ENCODE results near the gene KRTAP5-5. TPM values are rescaled to one million over a fixed set of nuclear protein-coding genes. Genes with fewer than 3 reads are reported as not detected.
"Not testable (repeated sequence)": the region's sequence is repeated elsewhere in the genome, so short reads cannot be mapped to it uniquely, and the experiment has no call there.

The KRTAP5-5 gene
- total RNA-seq, 1 experiment from 2014 or later, result not detected

DNA sequence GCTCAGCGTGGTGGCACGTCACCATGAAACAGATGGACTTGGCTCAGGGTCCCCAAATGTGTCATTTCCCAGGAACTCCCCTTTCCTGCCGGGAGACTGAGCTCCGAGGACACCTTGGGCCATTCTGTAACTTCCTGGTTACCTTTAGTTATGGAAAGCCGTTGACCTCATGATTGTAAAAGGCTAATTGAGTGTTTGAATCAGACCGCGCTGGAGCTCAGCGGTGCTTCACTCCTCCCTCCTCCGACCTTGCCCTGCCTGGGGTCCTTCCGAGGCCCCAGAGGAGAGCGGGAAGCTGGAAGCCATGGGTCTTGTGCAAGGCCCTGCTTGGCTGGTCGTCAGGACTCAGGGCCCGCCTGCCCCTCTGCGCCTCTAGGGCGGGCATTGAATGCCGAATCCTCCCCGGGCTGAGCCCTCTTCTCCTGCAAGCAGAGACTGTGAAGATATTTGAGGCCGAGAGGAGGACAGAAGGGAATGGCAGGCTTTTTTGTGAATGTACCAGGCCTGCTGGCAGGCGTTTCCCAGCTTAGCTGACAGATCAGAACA, 32.9 kb upstream of the KRTAP5-5 start:
- H3K27me3 ChIP-seq (ENCODE audit: control insufficient read depth, insufficient read depth, low read length), result peaks cover 29% of the 10 kb centered on the region
- H3K36me3 ChIP-seq (ENCODE audit: control insufficient read depth, insufficient read depth, low read length); H3K4me3 ChIP-seq (ENCODE audit: low read depth in 2 of 2, low read length in 2 of 2); BruUV-seq (replicated peaks); H3K27ac ChIP-seq (ENCODE audit: low read length); in situ Hi-C loops (cut with HindIII; ENCODE audit: low pct_unique_long_range_greater_than_20kb, low sequenced_read_pairs); POLR2A ChIA-PET; intact Hi-C loops (cut with micrococcal nuclease; ENCODE audit: unreplicated experiment); H3K4me1 ChIP-seq (ENCODE audit: control insufficient read depth, insufficient read depth, low read length); H3K9me3 ChIP-seq (ENCODE audit: control insufficient read depth, insufficient read depth, low read depth, low read length); DNase-seq (ENCODE audit: low read depth, low spot score); ATAC-seq: not testable (repeated sequence)
- CTCF ChIA-PET, result interaction anchor here (0.6 to 1.2 kb wide), 4 partner anchors 23 to 50 kb away, joined by 3 to 4 read pairs (median 4); partner anchors contain the start of gene KRTAP5-4

DNA sequence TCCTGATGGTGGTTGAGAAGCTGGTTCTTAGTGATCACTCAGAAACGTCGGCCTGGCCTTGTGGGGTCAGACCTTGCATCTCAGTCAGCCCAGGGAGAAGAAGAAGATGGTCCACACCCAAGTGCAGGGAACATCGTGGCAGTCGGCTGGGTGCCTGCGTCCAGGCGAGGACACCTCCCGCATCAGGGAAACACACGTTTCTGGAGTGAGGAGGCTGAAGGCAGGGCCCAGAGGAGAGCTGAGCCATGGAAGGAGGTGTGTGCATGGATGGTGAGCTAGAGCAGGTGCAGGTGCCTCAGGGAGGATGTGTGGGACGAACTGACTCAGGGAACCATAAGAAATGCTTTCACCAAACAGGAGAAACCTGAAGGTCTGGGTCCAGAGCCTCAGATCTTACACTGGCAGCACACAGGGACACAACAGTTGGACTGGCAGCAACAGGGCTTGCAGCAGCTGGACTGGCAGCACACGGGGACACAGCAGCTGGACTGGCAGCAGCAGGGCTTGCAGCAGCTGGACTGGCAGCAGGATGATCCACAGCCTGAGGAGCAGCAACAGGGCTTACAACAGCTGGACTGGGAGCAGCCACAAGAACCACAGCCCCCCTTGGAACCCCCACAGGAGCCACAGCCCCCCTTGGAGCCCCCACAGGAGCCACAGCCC, 32.1 kb upstream of the KRTAP5-5 start:
- POLR2A ChIA-PET, result no interaction called here
- TF ChIP-seq TCF7L2 (IDR thresholded peaks at IDR 0.05; ENCODE audit: low read depth, low read length), result no peak
- TF ChIP-seq, protein P1, sequence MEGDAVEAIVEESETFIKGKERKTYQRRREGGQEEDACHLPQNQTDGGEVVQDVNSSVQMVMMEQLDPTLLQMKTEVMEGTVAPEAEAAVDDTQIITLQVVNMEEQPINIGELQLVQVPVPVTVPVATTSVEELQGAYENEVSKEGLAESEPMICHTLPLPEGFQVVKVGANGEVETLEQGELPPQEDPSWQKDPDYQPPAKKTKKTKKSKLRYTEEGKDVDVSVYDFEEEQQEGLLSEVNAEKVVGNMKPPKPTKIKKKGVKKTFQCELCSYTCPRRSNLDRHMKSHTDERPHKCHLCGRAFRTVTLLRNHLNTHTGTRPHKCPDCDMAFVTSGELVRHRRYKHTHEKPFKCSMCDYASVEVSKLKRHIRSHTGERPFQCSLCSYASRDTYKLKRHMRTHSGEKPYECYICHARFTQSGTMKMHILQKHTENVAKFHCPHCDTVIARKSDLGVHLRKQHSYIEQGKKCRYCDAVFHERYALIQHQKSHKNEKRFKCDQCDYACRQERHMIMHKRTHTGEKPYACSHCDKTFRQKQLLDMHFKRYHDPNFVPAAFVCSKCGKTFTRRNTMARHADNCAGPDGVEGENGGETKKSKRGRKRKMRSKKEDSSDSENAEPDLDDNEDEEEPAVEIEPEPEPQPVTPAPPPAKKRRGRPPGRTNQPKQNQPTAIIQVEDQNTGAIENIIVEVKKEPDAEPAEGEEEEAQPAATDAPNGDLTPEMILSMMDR (IDR thresholded peaks at IDR 0.05), result no peak
- TF ChIP-seq, protein P2, sequence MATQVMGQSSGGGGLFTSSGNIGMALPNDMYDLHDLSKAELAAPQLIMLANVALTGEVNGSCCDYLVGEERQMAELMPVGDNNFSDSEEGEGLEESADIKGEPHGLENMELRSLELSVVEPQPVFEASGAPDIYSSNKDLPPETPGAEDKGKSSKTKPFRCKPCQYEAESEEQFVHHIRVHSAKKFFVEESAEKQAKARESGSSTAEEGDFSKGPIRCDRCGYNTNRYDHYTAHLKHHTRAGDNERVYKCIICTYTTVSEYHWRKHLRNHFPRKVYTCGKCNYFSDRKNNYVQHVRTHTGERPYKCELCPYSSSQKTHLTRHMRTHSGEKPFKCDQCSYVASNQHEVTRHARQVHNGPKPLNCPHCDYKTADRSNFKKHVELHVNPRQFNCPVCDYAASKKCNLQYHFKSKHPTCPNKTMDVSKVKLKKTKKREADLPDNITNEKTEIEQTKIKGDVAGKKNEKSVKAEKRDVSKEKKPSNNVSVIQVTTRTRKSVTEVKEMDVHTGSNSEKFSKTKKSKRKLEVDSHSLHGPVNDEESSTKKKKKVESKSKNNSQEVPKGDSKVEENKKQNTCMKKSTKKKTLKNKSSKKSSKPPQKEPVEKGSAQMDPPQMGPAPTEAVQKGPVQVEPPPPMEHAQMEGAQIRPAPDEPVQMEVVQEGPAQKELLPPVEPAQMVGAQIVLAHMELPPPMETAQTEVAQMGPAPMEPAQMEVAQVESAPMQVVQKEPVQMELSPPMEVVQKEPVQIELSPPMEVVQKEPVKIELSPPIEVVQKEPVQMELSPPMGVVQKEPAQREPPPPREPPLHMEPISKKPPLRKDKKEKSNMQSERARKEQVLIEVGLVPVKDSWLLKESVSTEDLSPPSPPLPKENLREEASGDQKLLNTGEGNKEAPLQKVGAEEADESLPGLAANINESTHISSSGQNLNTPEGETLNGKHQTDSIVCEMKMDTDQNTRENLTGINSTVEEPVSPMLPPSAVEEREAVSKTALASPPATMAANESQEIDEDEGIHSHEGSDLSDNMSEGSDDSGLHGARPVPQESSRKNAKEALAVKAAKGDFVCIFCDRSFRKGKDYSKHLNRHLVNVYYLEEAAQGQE (IDR thresholded peaks at IDR 0.05; ENCODE audit: insufficient read depth in 1 of 2, low read depth in 2 of 2, low read length in 1 of 2), result no peak
- TF ChIP-seq SIN3A (IDR thresholded peaks at IDR 0.05; ENCODE audit: borderline replicate concordance, insufficient read depth, low read depth, low read length), result no peak
- no peak for TF ChIP-seq POLR2AphosphoS5 (IDR thresholded peaks at IDR 0.05; ENCODE audit: low read depth, low read length)
- DNase-seq (ENCODE audit: low read depth, low spot score), result no peak

DNA sequence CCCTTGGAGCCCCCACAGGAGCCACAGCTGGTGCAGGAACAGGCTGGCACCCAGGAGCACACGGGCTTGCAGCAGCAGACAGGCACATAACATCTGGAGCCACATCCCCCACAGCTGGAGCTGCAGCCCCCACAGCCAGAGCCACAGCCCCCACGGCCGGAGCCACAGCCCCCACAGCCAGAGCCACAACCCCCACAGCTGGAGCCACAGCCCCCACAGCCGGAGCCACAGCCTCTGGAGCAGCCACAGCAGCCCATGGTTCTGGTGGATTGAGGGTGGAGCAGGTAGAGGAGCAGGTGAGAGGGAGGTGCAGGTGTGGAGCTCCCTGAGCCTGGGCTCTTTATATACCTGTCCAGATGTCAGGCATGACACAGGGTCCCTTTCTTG, 31.6 kb upstream of the KRTAP5-5 start, which contains the start of gene KRTAP5-2:
TSS of gene KRTAP5-2 (minus strand) at position 301 of the 387 bp plus-strand sequence. CDS start at position 257, 44 bp downstream.
- no peak within 1 kb of the TSS for H3K27ac ChIP-seq (ENCODE audit: low read length)
- no peak within 1 kb of the TSS for H3K4me3 ChIP-seq (ENCODE audit: low read depth in 2 of 2, low read length in 2 of 2)
- ChIA-PET CTCF (interaction anchor here (0.7 kb wide), 1 partner anchor 503 kb away, joined by 3 read pairs; no protein-coding TSS in a partner anchor), POLR2A (no interaction called here)
- BruUV-seq (replicated peaks), result no TSS peak
- peaks cover 30% of the 10 kb centered on the region for H3K27me3 ChIP-seq (ENCODE audit: control insufficient read depth, insufficient read depth, low read length)
- no peaks in the 10 kb centered on the region for H3K4me1 ChIP-seq (ENCODE audit: control insufficient read depth, insufficient read depth, low read length)
- intact Hi-C loops (cut with micrococcal nuclease; ENCODE audit: unreplicated experiment) (no loop called here), in situ Hi-C loops (cut with HindIII; ENCODE audit: low pct_unique_long_range_greater_than_20kb, low sequenced_read_pairs) (no loop called here)
- TF ChIP-seq TCF7L2 (IDR thresholded peaks at IDR 0.05; ENCODE audit: low read depth, low read length), result no peak
- TF ChIP-seq SIN3A (IDR thresholded peaks at IDR 0.05; ENCODE audit: borderline replicate concordance, insufficient read depth, low read depth, low read length), result no peak
- no peak for TF ChIP-seq POLR2AphosphoS5 (IDR thresholded peaks at IDR 0.05; ENCODE audit: low read depth, low read length)
- H3K9me3 ChIP-seq (ENCODE audit: control insufficient read depth, insufficient read depth, low read depth, low read length), result no peaks in the 10 kb centered on the region
- DNase-seq (ENCODE audit: low read depth, low spot score) (no peak), ATAC-seq (no peak)
- H3K36me3 ChIP-seq (ENCODE audit: control insufficient read depth, insufficient read depth, low read length), result no peaks in the 10 kb centered on the region

More for the DNA sequence above, 32.1 kb upstream of the KRTAP5-5 start:
- in situ Hi-C loops (cut with HindIII; ENCODE audit: low pct_unique_long_range_greater_than_20kb, low sequenced_read_pairs), result no loop called here
- Histone ChIP-seq H3K27me3 (ENCODE audit: control insufficient read depth, insufficient read depth, low read length) (peaks cover 33% of the 10 kb centered on the region), H3K9me3 (ENCODE audit: control insufficient read depth, insufficient read depth, low read depth, low read length) (no peaks in the 10 kb centered on the region), H3K4me3 (ENCODE audit: low read depth in 2 of 2, low read length in 2 of 2) (no peak overlapping the region), H3K4me1 (ENCODE audit: control insufficient read depth, insufficient read depth, low read length) (no peaks in the 10 kb centered on the region), H3K36me3 (ENCODE audit: control insufficient read depth, insufficient read depth, low read length) (no peaks in the 10 kb centered on the region), H3K27ac (ENCODE audit: low read length) (no peak overlapping the region)
- no peak for ATAC-seq
- intact Hi-C loops (cut with micrococcal nuclease; ENCODE audit: unreplicated experiment), result no loop called here
- CTCF ChIA-PET, result interaction anchor here (1.0 kb wide), 1 partner anchor 51 kb away, joined by 4 read pairs; no protein-coding TSS in a partner anchor
- no TSS peak for BruUV-seq (replicated peaks)

DNA sequence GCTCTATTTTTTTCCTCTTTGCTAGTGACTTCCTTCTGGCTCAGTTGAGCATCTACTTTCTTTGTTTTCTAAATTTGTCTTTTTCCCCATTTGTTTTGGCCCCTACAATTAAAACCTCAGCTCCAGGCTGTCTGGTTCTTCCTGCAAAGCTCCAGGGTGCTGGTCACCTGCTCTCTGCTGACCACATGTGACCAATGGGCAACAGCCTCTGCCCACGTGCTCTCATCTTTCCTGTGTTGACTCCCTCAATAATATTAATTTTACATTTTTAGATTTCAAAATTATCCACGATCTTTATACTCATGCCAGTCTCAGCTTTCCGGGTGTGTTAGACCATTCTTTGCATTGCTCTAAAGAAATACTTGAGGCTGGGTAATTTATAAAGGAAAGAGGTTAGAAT, 31.2 kb upstream of the KRTAP5-5 start:
- H3K27ac ChIP-seq (ENCODE audit: low read length); in situ Hi-C loops (cut with HindIII; ENCODE audit: low pct_unique_long_range_greater_than_20kb, low sequenced_read_pairs); H3K4me3 ChIP-seq (ENCODE audit: low read depth in 2 of 2, low read length in 2 of 2); H3K36me3 ChIP-seq (ENCODE audit: control insufficient read depth, insufficient read depth, low read length); BruUV-seq (replicated peaks); DNase-seq (ENCODE audit: low read depth, low spot score); ATAC-seq; POLR2A ChIA-PET; intact Hi-C loops (cut with micrococcal nuclease; ENCODE audit: unreplicated experiment); H3K4me1 ChIP-seq (ENCODE audit: control insufficient read depth, insufficient read depth, low read length); H3K9me3 ChIP-seq (ENCODE audit: control insufficient read depth, insufficient read depth, low read depth, low read length): not testable (repeated sequence)
- H3K27me3 ChIP-seq (ENCODE audit: control insufficient read depth, insufficient read depth, low read length), result peaks cover 30% of the 10 kb centered on the region
- CTCF ChIA-PET, result interaction anchor here (0.7 kb wide), 1 partner anchor 502 kb away, joined by 3 read pairs; no protein-coding TSS in a partner anchor

All from Panc1 (cell line).